Head of caudate nucleus (tissue), 42 donors: ENCODE measurements around the gene PROSER2.
"Not testable (repeated sequence)": the region's sequence is repeated elsewhere in the genome, so short reads cannot be mapped to it uniquely, and the experiment has no call there.

Experiments
- DNase-seq, 42 donors: peaks; one replicate each; pipeline versions ENCODE4 v3.0.0 to v3.0.0-alpha.2; 2020 to 2021; ENCODE audit warnings: mixed read lengths in 7 of 42
- intact Hi-C: fragments of 100-400 bp; cut with DNase I; formaldehyde crosslinking; loops from one replicate; pipeline ENCODE4 v1.15.0; 2022

Gene PROSER2

GRCh38 chr10:11827414-11827813, 4.3 kb downstream of the PROSER2 start:
- no peak for DNase-seq
- intact Hi-C loops = no loop called here

- no peak for DNase-seq
- intact Hi-C loops = no loop called here
These were observed 5.6 kb downstream of the PROSER2 start for GRCh38 chr10:11828682-11829284.

GRCh38 chr10:11830836-11831519, 7.8 kb downstream of the PROSER2 start:
- intact Hi-C loops = no loop called here
- DNase-seq = no peak

GRCh38 chr10:11831520-11831951, 8.4 kb downstream of the PROSER2 start:
- intact Hi-C loops = no loop called here
- DNase-seq = no peak

- DNase-seq = no peak
- intact Hi-C loops = no loop called here
These were observed 8.9 kb downstream of the PROSER2 start for GRCh38 chr10:11832042-11832441.

GRCh38 chr10:11835061-11835460, 11.9 kb downstream of the PROSER2 start:
- DNase-seq = no peak
- intact Hi-C loops = no loop called here

GRCh38 chr10:11835704-11836103, 12.5 kb downstream of the PROSER2 start:
- intact Hi-C loops = no loop called here
- no peak for DNase-seq

- DNase-seq = no peak
- intact Hi-C loops = no loop called here
These were observed 14.4 kb downstream of the PROSER2 start for GRCh38 chr10:11837372-11838161.

- intact Hi-C loops = no loop called here
- DNase-seq = no peak
These were observed 15.2 kb downstream of the PROSER2 start for GRCh38 chr10:11838298-11838852.

GRCh38 chr10:11841375-11841774, 18.2 kb downstream of the PROSER2 start:
- intact Hi-C loops = no loop called here

GRCh38 chr10:11842411-11842810, 19.3 kb downstream of the PROSER2 start:
- intact Hi-C loops = no loop called here
- DNase-seq = no peak

More at GRCh38 chr10:11841375-11841774, 18.2 kb downstream of the PROSER2 start:
- no peak for DNase-seq

GRCh38 chr10:11845113-11845512, 22.0 kb downstream of the PROSER2 start:
- DNase-seq = no peak
- intact Hi-C loops = no loop called here

- DNase-seq = no peak
- intact Hi-C loops = no loop called here
These were observed 23.4 kb downstream of the PROSER2 start for GRCh38 chr10:11846542-11846941.

- intact Hi-C loops = no loop called here
- DNase-seq = no peak
These were observed 26.1 kb downstream of the PROSER2 start for GRCh38 chr10:11849277-11849676.

- no peak for DNase-seq
- intact Hi-C loops = no loop called here
These were observed 26.8 kb downstream of the PROSER2 start for GRCh38 chr10:11849911-11850310.

GRCh38 chr10:11851910-11852309, 28.8 kb downstream of the PROSER2 start:
- intact Hi-C loops = no loop called here
- no peak for DNase-seq

GRCh38 chr10:11852637-11853036, 29.5 kb downstream of the PROSER2 start:
- intact Hi-C loops, DNase-seq: not testable (repeated sequence)

GRCh38 chr10:11853468-11853867, 30.3 kb downstream of the PROSER2 start:
- DNase-seq = no peak
- intact Hi-C loops = no loop called here

GRCh38 chr10:11854301-11854700, 31.1 kb downstream of the PROSER2 start:
- DNase-seq = no peak
- intact Hi-C loops = no loop called here

- no peak for DNase-seq
- intact Hi-C loops = no loop called here
These were observed 32.9 kb downstream of the PROSER2 start for GRCh38 chr10:11856089-11856488.
